H1 (cell line): ENCODE measurements around the gene GBGT1. TPM values are rescaled to one million over a fixed set of nuclear protein-coding genes. Genes with fewer than 3 reads are reported as not detected.

Experiments
- CTCF ChIA-PET: fragments of 300-600 bp; sonication (Branson Sonifier 250); formaldehyde crosslinking; loops from one replicate; lab custom pipeline; 2021; ENCODE audit not compliant: partially characterized antibody; lab: Charles Lee
- POLR2A ChIA-PET: fragments of 300-600 bp; sonication (Branson Sonifier 250); formaldehyde crosslinking; loops from one replicate; lab custom pipeline; 2021; ENCODE audit warnings: inconsistent platforms; ENCODE audit not compliant: partially characterized antibody; lab: Charles Lee
- DNase-seq, 2 experiments: peaks; one replicate each; pipeline versions ENCODE4 v3.0.0 to v3.0.0-alpha.2; 2010 to 2022; ENCODE audit warnings: low spot score in 2 of 2, low read depth in 1 of 2, mixed read lengths in 1 of 2
- FAIRE-seq: peaks from 2 replicates; lab custom pipeline; 2011; peaks lifted over from hg19 to GRCh38; lab: Jason Lieb, UNC
- H2AFZ ChIP-seq: 2 replicates; pipeline ENCODE4 v1.8.1; 2012; ENCODE audit warnings: low read length, inconsistent platforms
- H2AK5ac ChIP-seq: 2 replicates; pipeline ENCODE4 v1.6.1; 2013; ENCODE audit warnings: low read depth, low read length
- H2BK120ac ChIP-seq: replicated peaks from 2 replicates; pipeline ENCODE3; 2013; ENCODE audit warnings: low read depth, low read length, inconsistent platforms
- H2BK12ac ChIP-seq: 2 replicates; pipeline ENCODE4 v1.6.1; 2013; ENCODE audit warnings: low read depth, low read length
- H2BK15ac ChIP-seq: 2 replicates; pipeline ENCODE4 v1.6.1; 2013; ENCODE audit warnings: low read length
- H2BK20ac ChIP-seq: 2 replicates; pipeline ENCODE4 v1.6.1; 2013; ENCODE audit warnings: low read length
- H2BK5ac ChIP-seq: 2 replicates; pipeline ENCODE4 v1.6.1; 2013; ENCODE audit warnings: low read depth, low read length
- H3K14ac ChIP-seq: 2 replicates; pipeline ENCODE4 v1.6.1; 2013; ENCODE audit warnings: inconsistent platforms; ENCODE audit not compliant: insufficient read length
- H3K18ac ChIP-seq: 2 replicates; pipeline ENCODE4 v1.6.1; 2013; ENCODE audit warnings: low read length; ENCODE audit errors: extremely low read depth
- H3K23ac ChIP-seq: 2 replicates; pipeline ENCODE4 v1.6.1; 2013; ENCODE audit warnings: inconsistent platforms; ENCODE audit not compliant: insufficient read length
- H3K23me2 ChIP-seq: 2 replicates; pipeline ENCODE4 v1.6.1; 2013; ENCODE audit warnings: low read depth, low read length
- H3K27ac ChIP-seq: 2 replicates; pipeline ENCODE4 v1.6.1; 2011; ENCODE audit warnings: low read depth, low read length, inconsistent platforms
- H3K27me3 ChIP-seq, 4 experiments: replicated peaks in 1 of 4; 1 replicate in 1 of 4; 2 replicates in 3 of 4; pipeline versions ENCODE4 v1.6.1 to v1.8.1; 2011 to 2013; ENCODE audit warnings: low read length in 3 of 4, mild to moderate bottlenecking in 3 of 4, inconsistent platforms in 2 of 4, mixed read lengths in 2 of 4, moderate library complexity in 1 of 4; ENCODE audit not compliant: control insufficient read depth in 3 of 4, insufficient read depth in 3 of 4; ENCODE audit errors: extremely low read depth in 1 of 4
- H3K36me3 ChIP-seq, 4 experiments: 2 replicates each; pipeline versions ENCODE4 v1.6.1 to v1.8.1; 2011 to 2013; ENCODE audit warnings: mild to moderate bottlenecking in 4 of 4, low read length in 3 of 4, moderate library complexity in 2 of 4, control low read depth in 1 of 4, inconsistent platforms in 1 of 4; ENCODE audit not compliant: insufficient read depth in 4 of 4, control insufficient read depth in 2 of 4
- H3K4ac ChIP-seq: replicated peaks from 2 replicates; pipeline ENCODE3; 2013; ENCODE audit warnings: low read length, low read depth, mixed read lengths, inconsistent platforms; ENCODE audit not compliant: insufficient read length
- H3K4me1 ChIP-seq, 4 experiments: replicated peaks in 1 of 4; 1 replicate in 1 of 4; 2 replicates in 3 of 4; pipeline versions ENCODE4 v1.6.1 to v1.8.1; 2011 to 2013; ENCODE audit warnings: low read length in 3 of 4, inconsistent platforms in 2 of 4, mixed read lengths in 1 of 4; ENCODE audit not compliant: insufficient read depth in 4 of 4, control insufficient read depth in 3 of 4
- H3K4me2 ChIP-seq, 2 experiments: 2 replicates each; pipeline versions ENCODE4 v1.6.1 to v1.8.1; 2011 to 2013; ENCODE audit warnings: low read depth in 2 of 2, low read length in 2 of 2, control low read depth in 1 of 2, inconsistent platforms in 1 of 2, mild to moderate bottlenecking in 1 of 2; ENCODE audit not compliant: insufficient read depth in 1 of 2
- H3K4me3 ChIP-seq, 4 experiments: fragments of 200-600, 300-600 bp in 1 of 4; sonication (generic), shearing (Covaris generic), sonication (Bioruptor Twin) in 1 of 4; 2 replicates each; pipeline versions ENCODE4 v1.5.1 to v1.8.1; 2011 to 2016; ENCODE audit warnings: low read length in 4 of 4, low read depth in 3 of 4, control low read depth in 2 of 4, inconsistent platforms in 2 of 4, mild to moderate bottlenecking in 2 of 4, mixed read lengths in 1 of 4, moderate library complexity in 1 of 4; ENCODE audit not compliant: insufficient read depth in 2 of 4; ENCODE audit errors: extremely low read depth in 1 of 4
- H3K56ac ChIP-seq: replicated peaks from 2 replicates; pipeline ENCODE3; 2013; ENCODE audit warnings: low read depth, mild to moderate bottlenecking, mixed read lengths, low read length, inconsistent platforms; ENCODE audit not compliant: insufficient read length
- H3K79me1 ChIP-seq: 2 replicates; pipeline ENCODE4 v1.6.1; 2013; ENCODE audit warnings: low read depth, low read length, control low read depth
- H3K79me2 ChIP-seq, 2 experiments: 2 replicates each; pipeline versions ENCODE4 v1.6.1 to v1.8.1; 2012 to 2013; ENCODE audit warnings: low read length in 2 of 2, mild to moderate bottlenecking in 2 of 2, inconsistent platforms in 1 of 2; ENCODE audit not compliant: insufficient read depth in 2 of 2, control insufficient read depth in 1 of 2
- H3K9ac ChIP-seq, 4 experiments: replicated peaks in 1 of 4; 1 replicate in 1 of 4; 2 replicates in 3 of 4; pipeline versions ENCODE4 v1.6.1 to v1.8.1; 2011 to 2013; ENCODE audit warnings: low read depth in 3 of 4, low read length in 3 of 4, control low read depth in 2 of 4, mild to moderate bottlenecking in 2 of 4, moderate library complexity in 2 of 4, inconsistent platforms in 1 of 4; ENCODE audit errors: extremely low read depth in 1 of 4
- H3K9me3 ChIP-seq, 2 experiments: 2 replicates each; pipeline versions ENCODE4 v1.6.1 to v1.8.1; 2012 to 2013; ENCODE audit warnings: mild to moderate bottlenecking in 2 of 2, moderate library complexity in 2 of 2, control low read depth in 1 of 2, inconsistent platforms in 1 of 2, low read depth in 1 of 2, low read length in 1 of 2, mixed read lengths in 1 of 2; ENCODE audit not compliant: insufficient read depth in 2 of 2
- H4K20me1 ChIP-seq, 2 experiments: replicated peaks in 1 of 2; 2 replicates each; pipeline versions ENCODE3 to v1.8.1; 2011 to 2013; ENCODE audit warnings: inconsistent platforms in 2 of 2, low read length in 2 of 2, mild to moderate bottlenecking in 1 of 2; ENCODE audit not compliant: insufficient read depth in 2 of 2, control insufficient read depth in 1 of 2
- H4K5ac ChIP-seq: 2 replicates; pipeline ENCODE4 v1.6.1; 2013; ENCODE audit warnings: low read length, low read depth, mixed read lengths, inconsistent platforms; ENCODE audit not compliant: insufficient read length
- H4K8ac ChIP-seq: 2 replicates; pipeline ENCODE4 v1.8.0; 2013; ENCODE audit warnings: mild to moderate bottlenecking, moderate library complexity, low read length, inconsistent platforms; ENCODE audit not compliant: insufficient read depth; ENCODE audit errors: extremely low read depth
- H4K91ac ChIP-seq: replicated peaks from 2 replicates; pipeline ENCODE3; 2013; ENCODE audit warnings: low read length, mixed read lengths, inconsistent platforms; ENCODE audit not compliant: insufficient read length
- BRCA1 ChIP-seq: IDR thresholded peaks from 2 replicates; pipeline ENCODE4 v1.6.1; 2012; ENCODE audit warnings: low read depth, low read length, improper control_type of control experiment
- EP300 ChIP-seq, 2 experiments: IDR thresholded peaks; 1 replicate in 1 of 2; 2 replicates in 1 of 2; pipeline ENCODE4 v1.6.1; 2011 to 2012; ENCODE audit warnings: low read depth in 2 of 2, low read length in 2 of 2, mild to moderate bottlenecking in 2 of 2, borderline replicate concordance in 1 of 2, inconsistent platforms in 1 of 2, moderate library complexity in 1 of 2
- GABPA ChIP-seq: IDR thresholded peaks from 2 replicates; pipeline ENCODE4 v1.6.1; 2011; ENCODE audit warnings: mild to moderate bottlenecking, low read length, moderate library complexity, borderline replicate concordance; ENCODE audit not compliant: insufficient read depth
- GTF2F1 ChIP-seq: IDR thresholded peaks from 2 replicates; pipeline ENCODE4 v1.6.1; 2012; ENCODE audit warnings: low read depth, low read length, improper control_type of control experiment, borderline replicate concordance
- HDAC6 ChIP-seq: IDR thresholded peaks from one replicate; pipeline ENCODE4 v1.7.1; 2012; ENCODE audit warnings: low read depth, mild to moderate bottlenecking, inconsistent platforms, low read length, moderate library complexity
- POLR2AphosphoS5 ChIP-seq: IDR thresholded peaks from 2 replicates; pipeline ENCODE4 v1.6.1; 2011; ENCODE audit warnings: low read depth, low read length
- RBBP5 ChIP-seq: IDR thresholded peaks from 2 replicates; pipeline ENCODE4 v1.7.1; 2012; ENCODE audit warnings: low read depth, mild to moderate bottlenecking, inconsistent platforms, low read length, moderate library complexity, borderline replicate concordance
- SAP30 ChIP-seq: fragments of 300-600 bp; sonication (generic); IDR thresholded peaks from 2 replicates; pipeline ENCODE4 v1.7.1; 2012; ENCODE audit warnings: low read length, moderate library complexity, mild to moderate bottlenecking, inconsistent platforms; ENCODE audit not compliant: insufficient read depth, insufficient replicate concordance
- SIN3A ChIP-seq, 2 experiments: IDR thresholded peaks in 1 of 2; conservative IDR thresholded peaks in 1 of 2; 2 replicates each; pipeline ENCODE4 v1.6.1; 2011 to 2012; ENCODE audit warnings: low read length in 2 of 2, improper control_type of control experiment in 1 of 2, low read depth in 1 of 2, mild to moderate bottlenecking in 1 of 2
- SP4 ChIP-seq: IDR thresholded peaks from 2 replicates; pipeline ENCODE4 v1.6.1; 2012; ENCODE audit warnings: low read length, inconsistent platforms
- TAF1 ChIP-seq: IDR thresholded peaks from 2 replicates; pipeline ENCODE4 v1.6.1; 2011; ENCODE audit warnings: mild to moderate bottlenecking, low read depth, low read length
- TEAD4 ChIP-seq: IDR thresholded peaks from 2 replicates; pipeline ENCODE4 v1.6.1; 2012; ENCODE audit warnings: low read depth, low read length, inconsistent platforms, mixed read lengths
- WGBS, 2 experiments: shearing (Covaris generic) in 1 of 2; methylation state at CpG; one replicate each; pipeline versions ENCODE4 v1.1.6 to v1.1.7; 2013 to 2015; ENCODE audit warnings: low lambda C conversion rate in 2 of 2, mixed read lengths in 2 of 2, inconsistent platforms in 1 of 2, low coverage in 1 of 2, missing lambda C conversion rate in 1 of 2; ENCODE audit not compliant: insufficient replicate concordance in 2 of 2, insufficient coverage in 1 of 2, insufficient read length in 1 of 2; ENCODE audit errors: extremely low coverage in 1 of 2, missing lambda C conversion rate in 1 of 2; 5-methylcytosine and 5-hydroxymethylcytosine counted together
- polyA plus RNA-seq, 7 experiments: library from polyadenylated mRNA; depleted of rRNA in 3 of 7; stranded (reverse) in 5 of 7; unstranded in 2 of 7; fragments of >200 nt in 5 of 7; fragments of 200-250 nt in 2 of 7; gene quantifications; 1 replicate in 5 of 7; 2 replicates in 1 of 7; 4 replicates in 1 of 7; pipeline versions ENCODE4 v1.2.1 to v1.2.3, GENCODE V29; 2011 to 2013; ENCODE audit warnings: missing spikeins in 2 of 7, mixed read lengths in 2 of 7
- total RNA-seq: library from RNA; stranded (reverse); fragmentation: NEBNext Ultra II Directional; extraction: Animal tissue kit (Norgen Biotek cat#: 25700); gene quantifications from 2 replicates; pipeline ENCODE4 v1.2.1, GENCODE V29; 2021

Gene GBGT1
- total and polyA plus RNA-seq, 2 of the 8 experiments (the other 6 are each of a cell fraction or from before 2014, with no cell fraction given): 7.1 to 9.7 TPM

DNA sequence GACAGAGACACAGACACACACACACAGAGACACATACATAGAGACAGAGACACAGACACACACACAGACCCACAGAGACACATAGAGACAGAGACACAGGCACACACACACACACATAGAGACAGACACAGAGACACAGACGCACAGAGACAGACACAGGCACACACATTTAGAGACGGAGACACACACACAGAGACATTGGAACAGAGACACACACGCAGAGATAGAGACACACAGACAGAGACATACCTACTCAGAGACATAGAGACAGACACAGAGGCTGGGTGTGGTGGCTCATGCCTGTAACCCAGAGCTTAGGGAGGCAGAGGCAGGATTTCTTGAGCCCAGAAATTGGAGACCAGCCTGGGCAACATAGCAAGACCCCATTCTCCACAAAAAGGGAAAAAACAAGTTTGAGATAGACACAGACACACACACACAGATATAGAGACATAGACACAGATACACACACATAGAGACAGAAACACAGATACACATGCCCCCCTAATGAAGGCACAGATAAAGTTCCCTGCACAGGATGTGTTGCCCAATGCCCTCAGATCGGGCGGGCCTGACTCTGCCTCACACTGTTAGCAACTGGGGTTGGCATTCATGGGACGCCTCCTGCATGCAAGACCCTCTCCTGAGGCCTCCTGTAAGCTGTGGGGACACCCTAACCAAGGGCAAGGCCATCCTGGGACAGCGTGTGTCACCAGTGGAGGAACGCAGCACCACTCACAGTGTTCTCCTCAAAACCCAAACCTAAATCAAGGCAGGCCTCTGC is 39.4 kb downstream of the GBGT1 start:
- no peaks in the 10 kb centered on the region for H3K9me3 ChIP-seq
- POLR2A ChIA-PET: no interaction called here
- no peak overlapping the region for H3K27ac ChIP-seq
- H3K56ac ChIP-seq: no peak overlapping the region
- H4K5ac ChIP-seq: no peak overlapping the region
- H2BK5ac ChIP-seq: no peak overlapping the region
- H3K18ac ChIP-seq: no peak overlapping the region
- peak overlapping the region; percentile 96 for H2AK5ac ChIP-seq
- FAIRE-seq: no peak
- H3K23me2 ChIP-seq: peaks cover 13% of the 10 kb centered on the region; the same call in 1 of the 2 replicates
- no peaks in the 10 kb centered on the region for H3K79me2 ChIP-seq
- H4K20me1 ChIP-seq: peaks cover 14 to 40% of the 10 kb centered on the region in 2 experiments
- H3K4ac ChIP-seq: no peak overlapping the region
- DNase-seq: no peak
- H3K4me1 ChIP-seq: peaks cover 0 to 13% (median 5%) of the 10 kb centered on the region in 4 experiments; a peak in 6 of 7 replicates
- no peaks in the 10 kb centered on the region; the same call in 1 of the 2 replicates for H3K79me1 ChIP-seq
- no peaks in the 10 kb centered on the region for H3K36me3 ChIP-seq
- 87% methylated on average over 8 of the region's 8 CpGs; no CpG with 5 or more reads in 1 of the 2 experiments for WGBS, 2 experiments
- no peak overlapping the region for H3K4me3 ChIP-seq
- H3K9ac ChIP-seq: no peak overlapping the region
- peaks cover 0 to 25% (median 19%) of the 10 kb centered on the region in 4 experiments; a peak in 5 of 7 replicates for H3K27me3 ChIP-seq
- H4K8ac ChIP-seq: no peak overlapping the region
- 0 out of 2 replicates have a peak overlapping the region, but pooled peaks have one; percentile 31 for H2BK12ac ChIP-seq
- H3K14ac ChIP-seq: no peak overlapping the region
- H2BK120ac ChIP-seq: no peak overlapping the region
- no peak overlapping the region; the same call in 1 of the 2 replicates for H2BK20ac ChIP-seq
- H3K4me2 ChIP-seq: no peak overlapping the region
- H2BK15ac ChIP-seq: no peak overlapping the region
- H4K91ac ChIP-seq: no peak overlapping the region
- CTCF ChIA-PET: interaction anchor here (0.7 to 3.3 kb wide), 3 partner anchors 20 to 225 kb away, joined by 3 to 16 read pairs (median 4); no protein-coding TSS in a partner anchor
- no peak overlapping the region for H2AFZ ChIP-seq
- no peak overlapping the region for H3K23ac ChIP-seq
- TF ChIP-seq TEAD4: no peak
- TF ChIP-seq POLR2AphosphoS5: no peak
- no peak for TF ChIP-seq SP4
- no peak for TF ChIP-seq EP300 (IDR thresholded peaks at IDR 0.05; ENCODE audit: borderline replicate concordance in 1 of 2, low read depth in 2 of 2, low read length in 2 of 2)
- no peak for TF ChIP-seq SAP30
- no peak for TF ChIP-seq BRCA1
- TF ChIP-seq RBBP5: no peak
- no peak for TF ChIP-seq SIN3A (conservative IDR thresholded peaks at IDR 0.05 in 1 of 2, IDR thresholded peaks at IDR 0.05 in 1 of 2; ENCODE audit: low read depth in 1 of 2, low read length in 2 of 2)
- TF ChIP-seq GTF2F1: no peak
- TF ChIP-seq GABPA: no peak
- no peak for TF ChIP-seq TAF1
- TF ChIP-seq HDAC6: no peak
